HG03196 (cell line): ENCODE data around the gene A3GALT2.

Source experiments
- ATAC-seq: cut with Tn5 transposase; IDR thresholded peaks from one replicate; pipeline ENCODE4 v1.9.1; 2021; ENCODE audit not compliant: unreplicated experiment

The A3GALT2 gene

DNA sequence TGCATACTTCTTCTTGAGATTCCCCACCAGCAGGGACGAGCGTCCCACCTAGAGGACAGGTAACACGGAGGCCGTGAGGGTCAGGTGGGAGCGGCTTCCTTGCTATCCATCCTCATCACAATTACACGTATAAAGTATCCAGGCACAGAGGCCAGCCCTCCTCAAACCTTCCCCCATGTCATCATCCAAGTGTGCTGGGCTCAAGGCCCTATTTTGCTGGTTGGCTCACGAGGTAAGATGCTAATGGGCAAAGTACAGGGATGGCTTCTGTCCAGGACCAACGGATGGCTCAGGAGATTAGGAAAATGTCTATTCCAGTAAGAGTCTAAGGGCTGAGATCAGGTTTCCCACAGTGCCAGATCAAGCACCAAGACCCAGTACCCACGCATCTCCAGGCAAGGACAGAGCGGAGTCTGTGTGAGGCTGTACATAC, 11.5 kb upstream of the A3GALT2 start:
- ATAC-seq: no peak

DNA sequence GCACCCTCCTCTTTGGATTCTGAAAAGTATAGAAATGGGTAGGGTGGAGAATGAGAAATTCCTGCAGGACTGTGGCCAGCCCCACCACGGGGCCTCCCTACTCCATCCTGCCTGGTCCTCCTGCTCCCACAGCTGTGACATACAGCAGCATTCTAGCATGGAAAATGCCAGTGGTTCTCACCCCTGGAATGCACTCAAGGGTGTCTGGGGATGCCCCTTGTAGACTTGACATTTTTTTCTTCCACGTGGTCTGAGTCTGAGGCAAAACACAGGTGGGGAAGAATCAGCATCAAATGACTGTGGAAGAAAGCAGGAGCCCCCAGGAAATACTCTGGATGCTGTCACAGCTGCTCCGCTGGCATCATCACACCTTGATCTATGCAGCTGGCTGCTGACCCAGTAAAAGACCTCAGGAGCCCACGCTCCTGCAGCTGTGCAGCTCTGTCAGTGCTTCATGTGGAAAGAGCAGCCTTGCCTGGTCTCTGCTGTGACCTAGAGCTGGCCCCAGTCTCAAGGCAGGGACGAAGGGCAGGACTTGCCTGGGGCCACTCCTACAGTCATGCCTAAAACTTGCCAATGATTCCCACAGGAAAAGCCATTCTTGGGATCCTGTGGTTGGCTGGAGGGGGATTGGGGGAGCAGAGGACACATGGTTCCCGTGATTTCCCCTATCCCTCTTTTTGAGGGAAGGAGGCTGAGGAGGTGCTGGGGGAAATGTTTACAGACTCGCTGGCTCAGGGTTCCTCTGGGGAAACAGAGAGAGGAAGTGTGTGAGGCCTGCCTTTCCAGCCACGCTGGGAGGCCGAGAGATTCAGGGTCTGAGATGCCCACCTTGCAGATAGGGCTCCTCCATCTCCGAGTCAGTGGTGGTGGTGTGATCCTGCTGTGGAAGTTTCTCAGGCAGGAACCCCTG, 10.8 kb upstream of the A3GALT2 start:
- ATAC-seq: no peak

DNA sequence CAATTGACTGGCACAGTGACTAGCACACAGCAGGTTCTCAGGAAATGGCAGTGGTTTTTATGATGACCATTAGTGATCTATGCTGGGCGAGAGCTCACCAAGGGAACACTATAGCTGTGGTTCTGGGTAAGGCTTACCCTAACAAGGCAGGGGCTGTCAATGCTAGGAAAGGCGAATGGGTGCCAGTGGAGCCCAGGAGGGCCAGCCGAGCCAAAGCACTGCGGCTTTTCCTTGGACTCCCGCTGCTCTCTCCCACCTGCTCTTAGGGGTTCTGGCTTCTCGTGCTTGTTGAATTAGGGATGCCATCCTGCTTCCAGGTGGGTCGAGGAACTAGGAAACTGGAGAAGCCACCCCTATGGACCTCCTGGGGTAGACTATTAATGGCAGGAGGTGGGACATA, 10.0 kb upstream of the A3GALT2 start:
- no peak for ATAC-seq

DNA sequence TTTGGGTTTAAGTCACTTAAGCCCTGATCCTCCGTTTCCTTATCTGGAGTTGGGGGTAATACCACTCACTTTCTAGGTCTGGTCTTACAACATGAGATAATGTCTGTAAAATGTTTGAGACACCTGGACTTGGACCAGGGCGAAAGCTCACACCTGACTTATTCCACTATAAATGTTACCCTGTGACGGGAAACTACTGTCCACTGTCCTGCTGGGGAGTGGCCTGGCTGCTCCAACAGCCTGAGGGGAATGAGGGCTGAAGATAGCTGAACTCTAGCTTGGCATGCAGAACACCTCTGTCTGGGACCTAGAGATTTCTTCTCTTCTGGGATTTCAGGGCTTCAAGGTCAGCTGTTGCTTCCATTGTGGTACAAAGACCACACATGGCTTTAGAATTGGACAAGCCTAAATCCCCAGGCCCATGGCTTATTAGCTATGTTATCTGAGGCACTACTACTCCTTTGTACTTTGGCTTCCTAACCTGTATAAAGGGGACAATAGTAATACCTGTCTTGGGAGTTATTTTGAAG, 9.5 kb upstream of the A3GALT2 start:
- no peak for ATAC-seq

DNA sequence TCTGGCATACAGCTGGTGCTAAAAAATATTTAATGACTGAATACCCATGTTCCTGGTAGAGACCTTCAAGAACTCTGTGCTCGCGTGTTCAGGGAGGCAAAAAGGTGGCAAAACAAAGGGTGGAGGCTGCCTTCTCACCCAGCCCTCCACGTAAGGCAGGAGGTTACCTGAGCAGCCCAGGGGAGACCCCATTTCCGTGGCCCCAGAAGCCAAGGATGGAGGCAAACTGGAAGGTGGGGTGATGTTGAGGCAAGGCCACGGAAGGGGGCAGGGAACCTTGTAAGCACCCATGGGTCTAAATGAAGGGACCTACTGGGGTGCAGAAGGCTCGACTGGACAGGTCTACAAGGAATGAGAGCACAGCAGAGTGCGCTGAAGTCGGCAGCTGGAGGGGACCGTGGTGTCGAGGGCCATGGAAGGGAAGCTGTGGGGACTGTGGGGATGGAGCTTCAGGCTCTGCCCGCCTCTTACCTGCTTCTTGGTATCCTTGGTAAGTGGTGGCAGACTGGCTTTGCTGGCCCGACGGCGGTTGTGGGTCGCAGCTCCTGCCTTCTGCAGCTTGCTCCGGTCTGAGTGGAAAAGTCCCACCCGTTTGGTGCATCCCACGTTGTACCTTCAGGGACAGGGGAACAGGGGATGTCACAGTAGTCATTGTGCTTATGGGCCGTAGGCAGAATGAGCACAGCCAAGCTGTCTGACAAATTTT, 8.9 kb upstream of the A3GALT2 start:
- no peak for ATAC-seq

DNA sequence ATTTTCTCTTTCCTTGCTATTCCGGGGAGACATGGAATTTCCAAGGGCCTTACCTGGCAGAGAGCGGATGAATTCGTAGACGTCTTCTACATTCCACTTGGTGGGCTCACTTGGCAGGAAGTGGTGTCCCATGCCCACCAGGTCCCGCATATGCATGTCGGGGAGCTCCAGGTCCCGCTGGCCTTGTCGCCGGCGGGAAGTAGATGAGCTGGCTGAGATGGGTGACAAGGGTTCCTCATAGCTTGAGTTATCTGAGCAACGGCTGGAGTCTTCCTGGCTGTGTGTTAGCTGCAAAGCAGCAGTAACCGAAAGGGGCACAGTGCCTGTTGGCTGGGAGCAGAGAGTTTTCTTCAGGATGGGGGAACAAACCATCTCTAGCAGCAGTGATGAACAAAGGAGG, 7.9 kb upstream of the A3GALT2 start:
- ATAC-seq: no peak

DNA sequence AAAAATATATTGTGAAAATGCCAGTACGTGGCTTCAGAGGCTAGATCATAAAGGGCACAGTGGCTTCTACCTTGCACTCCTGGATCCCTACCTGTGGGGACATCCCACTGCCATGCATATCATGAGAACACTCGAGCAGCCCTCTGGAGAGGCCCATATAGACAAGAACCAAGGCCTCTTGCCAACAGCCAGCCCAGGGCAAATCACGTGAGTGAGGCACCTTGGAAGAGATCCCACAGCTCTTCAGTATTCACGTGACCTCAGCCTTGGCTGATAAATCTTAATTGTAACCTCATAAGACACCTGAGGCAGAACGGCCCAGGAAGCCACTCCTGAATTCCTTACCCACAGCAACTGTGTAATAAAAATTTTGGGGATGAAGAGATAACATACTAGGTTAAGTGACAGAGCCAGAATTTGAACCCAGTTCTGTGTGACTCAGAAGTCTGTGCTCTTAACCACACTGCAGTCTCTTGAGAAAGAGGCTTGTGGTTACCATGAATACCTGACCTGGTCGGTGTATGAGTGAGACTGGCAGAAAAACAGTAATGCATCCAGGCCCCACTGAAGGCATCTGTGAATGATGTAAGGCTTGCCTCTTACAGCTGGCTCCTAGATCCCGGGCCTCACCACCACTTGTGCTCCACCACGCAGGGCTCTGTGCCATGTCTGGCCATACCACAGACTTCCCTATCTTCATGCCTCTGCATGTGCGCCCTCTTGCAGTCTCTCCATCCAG, 6.9 kb upstream of the A3GALT2 start:
- no peak for ATAC-seq

DNA sequence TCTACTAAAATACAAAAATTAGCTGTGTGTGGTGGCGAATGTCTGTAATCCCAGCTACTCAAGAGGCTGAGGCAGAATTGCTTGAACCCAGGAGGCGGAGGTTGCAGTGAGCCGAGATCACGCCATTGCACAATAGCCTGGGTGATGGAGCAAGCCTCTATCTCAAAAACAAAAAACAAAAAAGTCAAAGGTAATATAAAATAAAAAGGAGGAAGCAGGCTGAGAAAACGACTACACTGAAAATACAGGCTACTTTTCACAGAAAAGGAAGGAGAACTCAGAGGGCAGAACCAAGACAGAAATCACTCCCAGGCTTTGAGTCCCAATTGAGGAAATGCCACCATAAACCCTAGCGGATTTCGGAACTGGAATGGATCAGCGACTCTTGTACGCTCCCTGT, 5.9 kb upstream of the A3GALT2 start:
- ATAC-seq: no peak

DNA sequence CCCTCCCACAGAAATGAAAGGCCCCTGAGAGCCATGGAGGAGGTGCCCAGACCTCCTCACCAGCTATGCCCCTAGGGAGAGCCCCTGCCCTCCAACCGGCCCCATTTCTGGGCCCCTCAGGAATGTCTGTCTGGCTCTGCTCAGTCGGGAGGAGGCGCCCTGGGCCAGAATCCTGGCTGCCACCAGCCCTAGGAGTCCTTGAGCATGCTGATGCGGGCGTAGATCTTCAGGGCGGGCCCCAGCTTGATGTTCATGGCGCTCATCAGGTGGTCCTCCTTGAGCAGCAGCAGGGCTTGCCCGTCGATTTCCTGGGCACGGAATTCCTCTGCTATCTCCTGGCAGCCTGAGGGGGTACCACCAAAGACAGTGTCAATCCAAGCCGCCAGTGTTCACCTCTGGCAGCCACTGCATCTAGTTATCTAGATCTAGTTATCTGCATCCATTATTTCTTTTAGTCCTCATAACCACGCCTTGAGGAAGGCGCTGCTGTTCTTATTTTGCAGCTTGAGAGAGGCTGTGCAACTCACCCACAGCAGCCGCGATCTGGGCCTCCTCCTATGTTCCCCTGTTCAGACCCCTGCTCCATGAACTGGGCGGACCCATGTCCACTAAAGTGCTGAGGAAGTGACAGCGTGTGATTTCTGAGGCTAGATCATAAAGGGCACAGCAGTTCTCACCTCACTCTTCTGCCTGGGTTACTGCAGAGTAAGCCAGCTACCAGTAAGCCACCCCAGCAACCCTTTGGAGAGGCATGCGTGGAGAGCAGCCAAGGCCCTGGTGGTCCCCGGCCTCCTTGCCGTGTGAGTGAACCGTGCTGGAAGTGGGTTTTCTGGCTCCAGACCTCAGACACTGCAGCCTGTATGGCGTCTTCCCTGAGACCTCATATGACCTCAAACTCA, 4.0 kb upstream of the A3GALT2 start:
- no peak for ATAC-seq

DNA sequence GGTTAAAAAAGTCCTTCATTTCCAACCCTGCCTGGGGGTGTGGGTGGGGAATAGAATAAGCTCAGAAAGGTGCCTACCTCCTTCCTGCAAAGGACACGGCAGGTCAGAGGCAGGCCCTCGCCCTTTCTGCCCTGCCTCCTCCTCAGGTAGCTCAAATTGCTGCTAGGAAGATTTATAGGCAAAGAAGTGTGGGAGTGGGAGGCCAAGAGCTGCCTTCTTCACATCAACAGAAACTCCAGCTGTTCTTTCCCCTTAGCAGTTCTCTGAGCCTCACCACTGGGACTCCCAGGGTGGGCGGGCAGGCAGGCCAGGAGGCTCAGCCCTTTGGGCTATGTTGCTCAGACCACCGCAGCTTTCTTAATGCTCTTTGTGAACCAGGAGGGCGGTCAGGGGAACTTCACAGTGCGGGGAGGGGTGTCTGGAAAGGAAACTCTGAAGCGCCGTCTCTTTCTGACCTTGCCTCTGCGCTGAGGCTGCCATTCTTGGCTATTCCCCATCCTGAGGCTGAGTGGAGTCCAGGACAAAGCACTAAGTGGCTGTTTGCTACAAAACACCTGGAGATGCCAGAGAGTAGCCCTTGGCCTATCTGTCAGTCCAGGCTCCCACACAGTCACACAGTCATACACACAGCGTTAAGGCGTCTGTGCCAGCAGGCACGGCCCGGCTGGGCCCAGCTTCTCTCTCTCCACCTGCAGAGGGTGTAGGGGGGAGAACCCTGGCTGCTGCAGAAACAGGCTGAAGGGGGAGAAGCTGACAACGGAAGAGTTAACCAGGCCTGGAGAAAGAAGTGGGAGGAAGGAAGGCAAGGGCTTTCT, 3.0 kb upstream of the A3GALT2 start:
- ATAC-seq: no peak

DNA sequence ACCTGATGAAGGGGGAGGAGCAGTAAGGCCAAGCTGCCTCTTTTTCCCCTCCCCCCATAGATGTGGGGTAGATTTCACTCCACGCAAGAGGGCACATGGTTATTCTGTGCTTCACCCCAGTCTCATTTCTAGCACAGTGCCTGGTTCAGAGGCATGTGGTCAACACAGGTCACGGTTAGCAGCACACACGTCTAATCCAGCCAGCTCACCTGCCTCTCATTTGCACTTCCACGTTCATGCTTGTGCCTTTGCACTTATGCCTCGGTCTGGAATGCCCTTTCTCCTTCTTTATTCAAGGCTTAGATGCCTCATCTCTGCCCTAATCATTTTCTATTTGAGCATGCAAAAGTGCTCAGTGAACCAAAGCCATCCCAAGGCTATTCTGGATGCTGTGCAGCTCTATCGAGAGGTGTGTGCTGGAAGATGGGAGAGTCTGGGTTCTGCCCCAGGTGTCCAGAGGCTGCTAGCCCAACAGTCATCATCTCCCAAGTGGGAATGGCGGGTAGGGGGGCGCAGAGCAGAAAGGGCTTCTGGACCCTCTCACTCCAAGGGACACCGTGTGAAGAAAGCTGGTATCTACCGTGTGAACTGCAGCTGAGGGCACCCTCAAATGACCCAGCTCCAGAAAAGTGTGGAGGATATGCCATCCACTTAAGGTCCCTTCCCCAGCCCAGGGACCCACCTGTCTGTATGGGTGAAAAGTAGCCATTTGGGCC, 2.1 kb upstream of the A3GALT2 start:
- ATAC-seq: no peak

DNA sequence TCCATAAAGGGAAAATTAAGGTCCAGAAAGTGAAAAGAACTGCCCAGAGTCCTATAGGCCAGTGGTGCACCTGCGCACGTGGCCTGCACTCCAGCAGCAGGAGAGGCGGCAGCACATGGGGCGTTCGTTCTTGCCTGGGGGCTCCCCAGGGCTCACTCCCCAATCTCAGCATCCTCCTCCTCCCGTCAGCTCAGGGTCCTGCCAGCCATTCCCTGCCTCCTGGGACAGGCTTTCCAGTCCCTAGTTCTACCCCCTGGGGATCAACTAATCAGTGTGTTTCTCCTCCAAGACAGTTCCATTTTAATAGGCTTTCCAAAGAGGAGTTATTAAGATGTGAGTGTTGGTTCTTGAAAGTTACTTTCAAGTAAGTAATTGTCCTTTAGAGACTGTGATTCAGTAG, 1.2 kb upstream of the A3GALT2 start:
- ATAC-seq: no peak

DNA sequence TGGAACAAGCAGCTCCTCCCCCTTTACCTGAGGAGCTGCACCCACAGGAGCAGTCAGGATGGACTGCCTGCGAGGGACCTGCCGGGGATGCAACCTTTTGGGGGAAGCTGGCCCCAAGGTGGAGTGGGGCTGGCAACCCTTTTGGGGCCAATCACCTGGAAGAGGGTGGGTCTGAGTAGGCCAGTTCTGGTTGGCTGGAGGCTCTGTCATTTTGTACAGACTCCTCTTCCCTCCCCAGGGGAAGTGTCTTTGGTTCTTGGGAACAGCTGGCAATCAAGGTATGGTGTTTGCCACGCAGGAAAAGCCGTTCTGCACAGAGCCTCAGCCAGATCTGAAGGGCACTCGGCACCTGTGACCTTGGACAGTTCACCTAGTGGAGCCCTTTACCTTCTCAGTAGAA, 280 bp upstream of the A3GALT2 start:
- no peak for ATAC-seq

DNA sequence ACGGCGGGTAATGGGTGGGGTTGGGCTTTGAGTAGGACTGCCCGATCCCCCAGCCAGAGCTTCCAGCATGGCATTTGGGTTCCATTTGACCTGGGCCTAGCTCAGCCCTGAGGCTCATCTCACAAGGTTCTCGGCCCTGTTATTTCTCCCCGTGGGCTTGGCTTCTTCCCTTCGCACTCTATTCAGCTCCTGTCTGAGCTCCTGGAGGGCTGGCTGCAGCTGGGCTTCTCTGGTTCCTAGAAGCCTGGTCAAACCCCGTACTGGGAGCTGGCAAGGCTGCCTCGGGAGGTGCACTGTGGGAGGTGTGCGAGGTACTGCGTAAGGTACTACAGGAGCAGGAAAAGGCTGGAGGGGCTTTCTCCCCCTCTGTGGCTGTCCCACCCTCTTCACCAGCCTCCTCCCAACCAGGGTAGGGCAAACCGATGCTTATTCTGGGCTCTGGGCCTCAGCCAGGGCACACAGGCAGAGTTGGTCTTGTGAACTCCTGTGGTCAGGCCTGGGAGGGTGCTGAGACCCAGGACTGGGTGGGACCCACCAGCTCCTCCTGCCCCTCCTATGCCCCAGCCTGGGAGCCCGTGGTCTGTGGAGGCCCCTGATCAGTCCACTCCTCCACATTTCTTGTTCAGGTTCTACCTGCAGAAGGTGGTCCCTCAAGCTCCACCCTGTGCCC, 814 bp downstream of the A3GALT2 start:
- ATAC-seq: no peak

DNA sequence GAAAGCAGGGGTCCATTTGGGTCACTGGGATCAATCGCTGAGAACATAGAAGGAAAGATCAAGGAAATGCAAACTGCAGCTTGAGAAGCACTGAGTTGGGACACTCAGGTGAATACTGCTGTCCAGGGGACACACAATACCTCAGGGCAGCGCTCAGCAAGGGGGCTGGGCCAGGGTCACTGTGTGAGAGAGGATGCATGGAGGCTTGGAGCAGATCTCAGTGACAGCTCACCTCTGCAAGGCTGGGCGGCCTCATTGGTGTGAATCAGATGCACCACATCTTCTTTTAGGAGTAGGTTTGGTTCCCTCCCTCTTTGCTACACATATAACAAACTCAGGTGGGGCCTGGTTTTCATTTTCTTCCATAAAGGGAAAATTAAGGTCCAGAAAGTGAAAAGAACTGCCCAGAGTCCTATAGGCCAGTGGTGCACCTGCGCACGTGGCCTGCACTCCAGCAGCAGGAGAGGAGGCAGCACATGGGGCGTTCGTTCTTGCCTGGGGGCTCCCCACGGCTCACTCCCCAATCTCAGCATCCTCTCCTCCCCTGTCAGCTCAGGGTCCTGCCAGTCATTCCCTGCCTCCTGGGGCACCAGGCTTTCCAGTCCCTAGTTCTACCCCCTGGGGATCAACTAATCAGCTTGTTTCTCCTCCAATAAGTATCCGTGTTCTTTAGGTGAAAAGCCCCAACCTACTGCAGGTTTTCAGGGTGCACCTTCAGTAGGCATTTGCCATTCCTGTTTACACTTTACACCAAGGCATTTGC, 1.5 kb downstream of the A3GALT2 start:
- ATAC-seq: no peak

DNA sequence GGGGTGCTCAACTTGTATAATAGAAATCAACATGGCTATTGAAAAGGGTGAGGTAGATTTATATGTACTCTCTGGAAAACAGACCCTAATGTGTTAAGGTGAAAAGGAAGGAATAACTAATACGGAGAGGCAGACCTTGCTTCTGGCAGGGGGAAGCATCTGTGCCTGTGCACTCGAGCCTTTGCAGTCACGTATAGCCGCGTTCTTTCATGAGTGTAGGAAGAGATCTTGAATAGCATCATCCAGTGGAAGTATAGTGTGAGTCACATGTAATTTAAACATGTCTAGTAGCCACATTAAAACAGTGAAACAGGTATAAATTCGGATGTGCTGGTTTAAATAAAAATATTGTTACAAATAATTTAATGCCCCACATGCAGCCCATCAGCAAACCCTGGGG, 3.0 kb downstream of the A3GALT2 start:
- ATAC-seq: no peak

DNA sequence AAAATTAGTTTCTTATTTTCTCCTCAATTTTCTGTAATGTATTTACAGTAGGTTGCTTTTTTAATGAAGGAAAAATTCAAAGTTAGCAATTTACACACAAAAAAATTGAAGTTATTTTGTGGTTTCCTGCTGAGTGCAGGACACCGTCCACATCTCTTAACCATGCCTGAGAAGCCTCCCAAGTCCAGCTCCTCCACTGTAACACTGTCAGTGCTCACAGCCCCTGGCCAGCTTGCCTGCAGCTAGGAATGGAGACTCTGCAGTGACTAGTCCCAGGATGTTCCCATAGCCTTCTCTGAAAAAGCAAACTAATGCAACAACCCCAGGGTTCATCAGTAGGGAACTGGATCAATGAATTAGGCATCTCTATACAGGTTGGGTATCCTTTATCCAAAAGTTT, 3.5 kb downstream of the A3GALT2 start:
- no peak for ATAC-seq

DNA sequence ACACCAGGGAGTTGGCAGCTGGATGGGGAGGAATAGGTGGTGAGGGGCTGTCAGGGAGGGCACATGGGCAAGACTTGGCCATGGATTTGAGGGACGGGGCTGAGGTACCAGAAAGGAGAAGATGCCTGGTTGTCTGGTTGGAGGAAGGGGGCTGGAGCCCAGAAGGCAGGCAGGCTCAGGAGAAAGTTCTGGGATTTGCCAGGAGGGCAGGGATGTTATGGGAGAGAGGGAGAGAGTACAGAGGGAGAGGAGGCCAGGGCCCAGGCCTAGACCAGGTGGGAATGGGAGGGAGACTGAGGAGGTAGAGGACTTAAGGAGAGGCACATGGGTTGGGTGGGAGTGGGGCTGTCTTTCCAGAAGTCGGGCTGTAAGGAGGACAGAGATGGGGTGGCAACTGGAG, 4.3 kb downstream of the A3GALT2 start:
- no peak for ATAC-seq
